KMS-11 (cell line): ENCODE results near the gene ITGA1.

Experiments
- H2AFZ ChIP-seq: fragments of 200-600 bp; sonication (generic); 2 replicates; pipeline ENCODE4 v1.6.1; 2016; ENCODE audit warnings: antibody characterized with exemption, mixed run types, low read depth
- H3K27ac ChIP-seq: fragments of 200-600 bp; sonication (generic); 2 replicates; pipeline ENCODE4 v1.6.1; 2016; ENCODE audit warnings: mild to moderate bottlenecking, mixed run types
- H3K27me3 ChIP-seq: fragments of 200-600 bp; sonication (generic); 2 replicates; pipeline ENCODE4 v1.6.1; 2017; ENCODE audit warnings: mild to moderate bottlenecking, low read depth, mixed run types, moderate library complexity; ENCODE audit not compliant: insufficient read depth
- H3K36me3 ChIP-seq: fragments of 200-600 bp; sonication (generic); 2 replicates; pipeline ENCODE4 v1.6.1; 2017; ENCODE audit warnings: mild to moderate bottlenecking, mixed run types; ENCODE audit not compliant: insufficient read depth
- H3K4me1 ChIP-seq: fragments of 200-600 bp; sonication (generic); 2 replicates; pipeline ENCODE4 v1.6.1; 2016; ENCODE audit warnings: mild to moderate bottlenecking, low read depth, mixed run types; ENCODE audit not compliant: poor library complexity, severe bottlenecking
- H3K4me2 ChIP-seq: fragments of 200-600 bp; sonication (generic); 2 replicates; pipeline ENCODE4 v1.7.0; 2016; ENCODE audit warnings: mild to moderate bottlenecking, mixed run types
- H3K4me3 ChIP-seq: fragments of 200-600 bp; sonication (generic); IDR thresholded peaks from 2 replicates; pipeline ENCODE4 v1.6.1; 2017; ENCODE audit warnings: low read depth, low read length, mixed read lengths; ENCODE audit not compliant: insufficient read depth
- H3K79me2 ChIP-seq: fragments of 200-600 bp; sonication (generic); 2 replicates; pipeline ENCODE4 v1.6.1; 2016; ENCODE audit warnings: low read depth, mixed run types; ENCODE audit not compliant: insufficient read depth
- H3K9ac ChIP-seq: fragments of 200-600 bp; sonication (generic); 2 replicates; pipeline ENCODE4 v1.6.1; 2016; ENCODE audit warnings: mild to moderate bottlenecking, mixed run types
- H4K20me1 ChIP-seq: fragments of 200-600 bp; sonication (generic); 2 replicates; pipeline ENCODE4 v1.6.1; 2016; ENCODE audit warnings: mild to moderate bottlenecking, mixed run types; ENCODE audit not compliant: insufficient read depth
- CTCF ChIP-seq: fragments of 200-600 bp; sonication (generic); conservative IDR thresholded peaks from 2 replicates; pipeline ENCODE4 v1.6.1; 2017; ENCODE audit warnings: low read depth, mild to moderate bottlenecking, antibody characterized with exemption, low read length, moderate library complexity, mixed read lengths

The ITGA1 gene

GRCh38 chr5:52829664-52830063 is 41.9 kb downstream of the ITGA1 start:
- Histone ChIP-seq H3K36me3 (no peaks in the 10 kb centered on the region), H3K9ac (no peak overlapping the region), H3K4me1 (no peaks in the 10 kb centered on the region), H3K4me2 (no peak overlapping the region), H3K27ac (no peak overlapping the region), H3K4me3 (no peak overlapping the region), H3K79me2 (no peaks in the 10 kb centered on the region), H4K20me1 (no peaks in the 10 kb centered on the region), H3K27me3 (no peaks in the 10 kb centered on the region), H2AFZ (no peak overlapping the region)
- no peak for TF ChIP-seq CTCF

GRCh38 chr5:52830650-52831049 is 42.9 kb downstream of the ITGA1 start:
- Histone ChIP-seq H3K27me3 (no peaks in the 10 kb centered on the region), H3K79me2 (no peaks in the 10 kb centered on the region), H4K20me1 (no peaks in the 10 kb centered on the region), H3K4me1 (no peaks in the 10 kb centered on the region), H3K4me2 (no peak overlapping the region), H3K27ac (no peak overlapping the region), H2AFZ (no peak overlapping the region), H3K36me3 (no peaks in the 10 kb centered on the region), H3K9ac (no peak overlapping the region), H3K4me3 (no peak overlapping the region)
- no peak for TF ChIP-seq CTCF

GRCh38 chr5:52831786-52832511 is 44.2 kb downstream of the ITGA1 start:
- Histone ChIP-seq H3K4me2 (no peak overlapping the region), H2AFZ (no peak overlapping the region)
- TF ChIP-seq CTCF = no peak

GRCh38 chr5:52834320-52834719 is 46.6 kb downstream of the ITGA1 start:
- no peak overlapping the region for H2AFZ ChIP-seq
- TF ChIP-seq CTCF = no peak
- H3K36me3 ChIP-seq = no peaks in the 10 kb centered on the region
- H3K4me3 ChIP-seq = no peak overlapping the region
- no peaks in the 10 kb centered on the region for H4K20me1 ChIP-seq
- no peaks in the 10 kb centered on the region for H3K27me3 ChIP-seq
- no peak overlapping the region for H3K4me2 ChIP-seq
- H3K79me2 ChIP-seq = no peaks in the 10 kb centered on the region
- no peak overlapping the region for H3K9ac ChIP-seq
- no peak overlapping the region for H3K27ac ChIP-seq
- no peaks in the 10 kb centered on the region for H3K4me1 ChIP-seq

More at GRCh38 chr5:52831786-52832511, 44.2 kb downstream of the ITGA1 start:
- no peaks in the 10 kb centered on the region for H4K20me1 ChIP-seq
- no peaks in the 10 kb centered on the region for H3K79me2 ChIP-seq
- no peaks in the 10 kb centered on the region for H3K4me1 ChIP-seq
- H3K9ac ChIP-seq = no peak overlapping the region
- no peak overlapping the region for H3K27ac ChIP-seq
- no peaks in the 10 kb centered on the region for H3K27me3 ChIP-seq
- H3K36me3 ChIP-seq = no peaks in the 10 kb centered on the region
- no peak overlapping the region for H3K4me3 ChIP-seq
